GM18867 (cell line): ENCODE measurements around the gene IRF7.

Experiments used
- ATAC-seq: cut with Tn5 transposase; IDR thresholded peaks from one replicate; pipeline ENCODE4 v1.9.1; 2021; ENCODE audit warnings: mild to moderate bottlenecking, moderate library complexity; ENCODE audit not compliant: unreplicated experiment

IRF7 gene

DNA sequence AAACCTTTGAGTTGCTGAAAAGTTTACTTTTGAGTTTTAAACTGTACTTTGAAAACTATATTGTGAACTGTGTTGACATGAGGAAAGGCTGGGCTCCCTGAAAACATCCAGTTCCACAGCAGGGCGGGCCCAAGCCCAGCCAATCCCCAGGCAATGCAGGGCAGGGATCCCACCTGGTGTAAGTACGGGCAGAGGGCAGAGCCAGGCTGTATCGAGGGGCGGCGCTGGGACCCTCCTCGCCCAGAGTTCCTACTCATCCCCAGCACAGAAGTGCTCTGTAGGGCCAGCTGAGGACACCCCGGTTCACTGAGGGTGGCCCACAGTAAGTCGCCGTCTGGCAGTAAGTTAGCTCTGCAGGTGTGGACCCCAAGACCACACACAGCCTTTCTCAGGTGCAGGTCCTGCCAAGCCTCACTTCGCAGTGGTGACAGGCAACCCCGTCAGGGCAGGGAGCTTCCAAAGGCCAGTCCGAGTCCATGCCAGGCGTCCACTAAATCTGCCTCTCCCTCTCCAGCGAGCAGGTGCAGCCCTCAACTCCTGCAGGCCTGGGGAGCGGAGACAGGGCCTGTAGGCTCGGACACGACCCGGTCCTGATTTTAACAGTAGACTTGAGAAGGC is 48.6 kb downstream of the IRF7 start:
- ATAC-seq, result no peak

DNA sequence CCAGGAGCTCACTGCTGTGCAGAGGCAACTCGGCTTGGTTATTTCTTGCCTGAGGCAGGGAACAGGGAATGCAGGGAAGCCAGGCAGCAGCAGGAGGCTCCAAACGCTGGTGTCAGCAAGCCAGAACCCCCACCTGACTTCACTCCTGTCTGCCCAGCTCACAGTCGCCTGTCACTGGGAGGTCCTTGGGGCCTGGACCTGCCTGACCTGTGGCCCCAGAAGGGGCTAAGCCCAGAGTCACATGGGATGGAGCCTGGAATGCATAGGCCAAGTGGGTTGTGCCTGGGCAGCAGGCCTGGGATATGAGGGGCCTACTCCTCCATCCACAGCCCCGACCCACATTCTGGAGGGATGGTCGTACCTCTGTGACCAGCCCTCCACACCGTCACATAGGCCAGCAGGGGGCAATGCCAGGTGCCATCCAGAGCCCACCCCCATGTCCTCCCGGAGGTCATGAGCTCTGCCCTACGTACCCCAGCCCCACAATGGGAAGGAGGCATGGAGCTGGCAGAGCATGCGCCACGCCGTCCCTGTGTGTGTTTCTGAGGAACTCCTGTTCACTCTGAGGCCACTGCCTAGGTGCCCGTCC is 49.7 kb downstream of the IRF7 start:
- no peak for ATAC-seq

DNA sequence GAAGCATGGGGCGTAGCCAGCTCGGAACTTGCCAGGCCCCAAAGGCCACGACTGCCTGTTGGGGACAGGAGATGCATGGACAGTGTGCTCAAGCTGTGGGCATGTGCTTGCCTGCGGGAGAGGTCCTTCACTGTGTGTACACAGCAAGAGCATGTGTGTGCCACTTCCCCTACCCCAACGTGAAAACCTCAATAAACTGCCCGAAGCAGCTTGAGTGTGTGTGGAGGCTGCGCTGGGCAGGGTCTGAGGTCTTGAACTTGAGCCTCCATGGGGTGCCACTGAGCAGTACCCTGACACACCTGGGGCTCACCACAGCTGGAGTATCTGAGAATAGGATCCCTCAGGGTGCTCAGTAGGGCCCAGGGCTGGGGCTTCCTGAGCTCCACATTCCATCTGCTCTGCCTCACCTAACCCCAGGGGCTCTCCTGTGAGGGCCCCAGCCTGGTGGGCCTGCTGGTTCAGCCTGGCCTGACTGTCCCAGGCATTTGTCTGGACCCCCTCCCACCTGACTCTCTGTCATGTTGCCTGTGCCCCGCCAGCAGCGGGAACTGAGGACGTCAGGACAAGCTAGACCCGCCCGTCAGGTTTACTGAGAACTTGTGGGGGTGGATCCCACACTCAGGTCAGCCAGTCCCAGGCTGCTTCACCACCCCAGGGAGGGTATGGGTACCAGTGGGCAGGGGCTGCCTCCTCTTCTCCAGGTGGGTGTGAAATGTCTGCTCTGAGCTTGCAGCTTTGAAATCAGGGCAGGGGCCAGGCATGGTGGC is 51.8 kb downstream of the IRF7 start:
- no peak for ATAC-seq

DNA sequence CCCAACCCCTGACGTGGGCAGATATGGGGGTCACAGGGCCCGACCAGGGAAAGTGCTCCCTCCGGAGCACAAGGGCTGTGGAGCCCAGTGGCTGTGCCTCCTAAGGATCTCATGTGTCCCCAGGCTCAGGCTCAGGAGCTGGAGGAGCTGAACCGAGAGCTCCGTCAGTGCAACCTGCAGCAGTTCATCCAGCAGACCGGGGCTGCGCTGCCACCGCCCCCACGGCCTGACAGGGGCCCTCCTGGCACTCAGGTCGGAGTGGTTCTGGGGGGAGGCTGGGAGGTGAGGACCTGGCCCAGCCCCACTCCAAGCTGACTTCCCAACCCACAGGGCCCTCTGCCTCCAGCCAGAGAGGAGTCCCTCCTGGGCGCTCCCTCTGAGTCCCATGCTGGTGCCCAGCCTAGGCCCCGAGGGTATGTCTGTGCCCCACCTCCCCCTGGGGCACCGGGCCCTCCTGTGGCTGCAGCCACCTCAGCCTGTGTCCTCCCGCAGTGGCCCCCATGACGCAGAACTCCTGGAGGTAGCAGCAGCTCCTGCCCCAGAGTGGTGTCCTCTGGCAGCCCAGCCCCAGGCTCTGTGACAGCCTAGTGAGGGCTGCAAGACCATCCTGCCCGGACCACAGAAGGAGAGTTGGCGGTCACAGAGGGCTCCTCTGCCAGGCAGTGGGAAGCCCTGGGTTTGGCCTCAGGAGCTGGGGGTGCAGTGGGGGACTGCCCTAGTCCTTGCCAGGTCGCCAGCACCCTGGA is 52.5 kb downstream of the IRF7 start:
- no peak for ATAC-seq
